Tibial nerve (tissue), 4 donors: Measurements from ENCODE around the gene PRKAG2. TPM values are rescaled to one million over a fixed set of nuclear protein-coding genes. Genes with fewer than 3 reads are reported as not detected.
A peak's percentile ranks its signal among the peaks of the same experiment; 100 is the strongest.

Source experiments
- DNase-seq, 2 donors: peaks; one replicate each; pipeline ENCODE4 v3.0.0-alpha.2; 2019; ENCODE audit warnings: low spot score in 2 of 2
- H3K27ac ChIP-seq, 4 donors: fragments of 200-600 bp; sonication (generic) in 3 of 4; one replicate each; pipeline ENCODE4 v1.5.1; 2017 to 2019; ENCODE audit warnings: mild to moderate bottlenecking in 1 of 4
- H3K27me3 ChIP-seq, 2 donors: fragments of 200-600 bp; sonication (generic) in 1 of 2; one replicate each; pipeline versions ENCODE4 v1.5.1 to v1.6.0; 2017 to 2019
- H3K36me3 ChIP-seq, 3 donors: fragments of 200-600 bp; sonication (generic); one replicate each; pipeline ENCODE4 v1.5.1; 2018 to 2019
- H3K4me1 ChIP-seq, 4 donors: fragments of 200-600 bp; sonication (generic) in 3 of 4; one replicate each; pipeline ENCODE4 v1.5.1; 2017 to 2019
- H3K4me3 ChIP-seq, 4 donors: fragments of 200-600 bp; sonication (generic) in 3 of 4; one replicate each; pipeline ENCODE4 v1.5.1; 2017 to 2019; ENCODE audit warnings: mild to moderate bottlenecking in 1 of 4, moderate library complexity in 1 of 4
- H3K9me3 ChIP-seq, 4 donors: fragments of 200-600 bp; sonication (generic) in 3 of 4; one replicate each; pipeline ENCODE4 v1.5.1; 2017 to 2019
- CTCF ChIP-seq, 5 experiments: fragments of 200-600 bp in 3 of 5; fragments of 450-650 bp in 2 of 5; sonication (generic) in 3 of 5; IDR thresholded peaks; one replicate each; pipeline ENCODE4 v1.5.1; 2016 to 2019; ENCODE audit warnings: antibody characterized with exemption in 5 of 5, mild to moderate bottlenecking in 3 of 5, moderate library complexity in 2 of 5
- EP300 ChIP-seq, 2 donors: sonication (generic); formaldehyde crosslinking; IDR thresholded peaks; one replicate each; pipeline ENCODE4 v1.6.1; 2017; ENCODE audit warnings: antibody characterized with exemption in 2 of 2, mild to moderate bottlenecking in 1 of 2
- POLR2A ChIP-seq, 2 donors: fragments of 450-650 bp; IDR thresholded peaks; one replicate each; pipeline ENCODE4 v1.6.1; 2017; ENCODE audit warnings: antibody characterized with exemption in 2 of 2, mild to moderate bottlenecking in 2 of 2, moderate library complexity in 2 of 2
- WGBS, 2 donors: methylation state at CpG; one replicate each; pipeline ENCODE4 v1.1.5; 2018; 5-methylcytosine and 5-hydroxymethylcytosine counted together
- total RNA-seq, 4 donors: library from RNA; depleted of rRNA; stranded (reverse); fragments of >200 nt; gene quantifications; one replicate each; pipeline ENCODE4 v1.1.0, GENCODE V29; 2016

The PRKAG2 gene
- total RNA-seq, 4 donors from 2014 or later, result 24.5 to 82.6 (median 38.3) TPM

GRCh38 chr7:151700586-151701165, 176.2 kb downstream of the PRKAG2 start:
- DNase-seq, result no peak
- Histone ChIP-seq H3K27me3 (no peaks in the 10 kb centered on the region), H3K4me1 (peaks cover 0 to 13% (median 3%) of the 10 kb centered on the region in 4 donors), H3K9me3 (no peaks in the 10 kb centered on the region), H3K4me3 (no peak overlapping the region), H3K36me3 (no peaks in the 10 kb centered on the region), H3K27ac (no peak overlapping the region)
- TF ChIP-seq CTCF (IDR thresholded peaks at IDR 0.05) (no peak), EP300 (IDR thresholded peaks at IDR 0.05) (no peak), POLR2A (IDR thresholded peaks at IDR 0.05) (no peak)
- WGBS, 2 donors, result 68 to 75% methylated on average over 4 to 12 of the region's 13 CpGs

- DNase-seq, result no peak
- Histone ChIP-seq H3K4me3 (no peak overlapping the region), H3K27ac (no peak overlapping the region), H3K27me3 (no peaks in the 10 kb centered on the region), H3K36me3 (no peaks in the 10 kb centered on the region), H3K4me1 (peaks cover 0 to 14% (median 9%) of the 10 kb centered on the region in 4 donors), H3K9me3 (no peaks in the 10 kb centered on the region)
- TF ChIP-seq CTCF (IDR thresholded peaks at IDR 0.05), result no peak
- TF ChIP-seq EP300 (IDR thresholded peaks at IDR 0.05), result no peak
- no peak for TF ChIP-seq POLR2A (IDR thresholded peaks at IDR 0.05)
- 86 to 88% methylated on average over 10 of the region's 10 CpGs for WGBS, 2 donors
Observed at GRCh38 chr7:151699928-151700319, 177.0 kb downstream of the PRKAG2 start.

GRCh38 chr7:151699147-151699927, 177.6 kb downstream of the PRKAG2 start:
- H3K4me3 ChIP-seq, result no peak overlapping the region
- H3K27ac ChIP-seq, result no peak overlapping the region
- peak in 1 of 2 donors; percentile 36 for DNase-seq
- peak in 1 of 2 donors; percentile 25 for TF ChIP-seq EP300 (IDR thresholded peaks at IDR 0.05)
- no peak for TF ChIP-seq POLR2A (IDR thresholded peaks at IDR 0.05)
- WGBS, 2 donors, result 83 to 84% methylated on average over 16 of the region's 16 CpGs
- no peaks in the 10 kb centered on the region for H3K36me3 ChIP-seq
- H3K27me3 ChIP-seq, result no peaks in the 10 kb centered on the region
- peaks cover 0 to 19% (median 12%) of the 10 kb centered on the region in 4 donors for H3K4me1 ChIP-seq
- H3K9me3 ChIP-seq, result no peaks in the 10 kb centered on the region

- 86 to 91% methylated on average over 5 of the region's 5 CpGs for WGBS, 2 donors
- H3K36me3 ChIP-seq, result no peaks in the 10 kb centered on the region
- H3K4me3 ChIP-seq, result no peak overlapping the region
- no peak overlapping the region for H3K27ac ChIP-seq
- peaks cover 0 to 19% (median 12%) of the 10 kb centered on the region in 4 donors for H3K4me1 ChIP-seq
- TF ChIP-seq CTCF (IDR thresholded peaks at IDR 0.05) (no peak), EP300 (IDR thresholded peaks at IDR 0.05) (no peak), POLR2A (IDR thresholded peaks at IDR 0.05) (no peak)
- no peak for DNase-seq
- no peaks in the 10 kb centered on the region for H3K9me3 ChIP-seq
- H3K27me3 ChIP-seq, result no peaks in the 10 kb centered on the region
Observed at GRCh38 chr7:151697942-151698341, 179.0 kb downstream of the PRKAG2 start.

- no peak for DNase-seq
- Histone ChIP-seq H3K4me3 (no peak overlapping the region), H3K27ac (no peak overlapping the region), H3K9me3 (no peaks in the 10 kb centered on the region), H3K27me3 (no peaks in the 10 kb centered on the region), H3K36me3 (no peaks in the 10 kb centered on the region), H3K4me1 (peaks cover 0 to 19% (median 12%) of the 10 kb centered on the region in 4 donors)
- WGBS, 2 donors, result 88 to 94% methylated on average over 10 of the region's 10 CpGs
- TF ChIP-seq POLR2A (IDR thresholded peaks at IDR 0.05) (no peak), EP300 (IDR thresholded peaks at IDR 0.05) (no peak), CTCF (IDR thresholded peaks at IDR 0.05) (no peak)
Observed at GRCh38 chr7:151697515-151697895, 179.4 kb downstream of the PRKAG2 start.
